Breast epithelium (tissue), 4 donors: Measurements from ENCODE around the gene ZNF609. TPM values are rescaled to one million over a fixed set of nuclear protein-coding genes. Genes with fewer than 3 reads are reported as not detected.
A peak's percentile ranks its signal among the peaks of the same experiment; 100 is the strongest.

Source experiments
- DNase-seq, 2 donors: peaks; one replicate each; pipeline ENCODE4 v3.0.0-alpha.2; 2019; ENCODE audit warnings: low spot score in 2 of 2
- H3K27ac ChIP-seq, 2 donors: fragments of 200-600 bp; sonication (generic) in 1 of 2; one replicate each; pipeline ENCODE4 v1.5.1; 2016 to 2019; ENCODE audit warnings: mild to moderate bottlenecking in 1 of 2
- H3K27me3 ChIP-seq, 2 donors: fragments of 200-600 bp; sonication (generic) in 1 of 2; one replicate each; pipeline versions ENCODE4 v1.5.1 to v1.6.0; 2017 to 2019; ENCODE audit warnings: control low read depth in 1 of 2, mild to moderate bottlenecking in 1 of 2
- H3K36me3 ChIP-seq: fragments of 200-600 bp; one replicate; pipeline ENCODE4 v1.5.1; 2019
- H3K4me1 ChIP-seq, 2 donors: fragments of 200-600 bp; sonication (generic); one replicate each; pipeline ENCODE4 v1.5.1; 2016 to 2019; ENCODE audit warnings: control low read depth in 1 of 2
- H3K4me3 ChIP-seq, 3 donors: fragments of 200-600 bp; sonication (generic); 1 replicate in 2 of 3; 2 replicates in 1 of 3; pipeline ENCODE4 v1.5.1; 2016 to 2019; ENCODE audit warnings: mild to moderate bottlenecking in 3 of 3, moderate library complexity in 2 of 3
- H3K9me3 ChIP-seq, 2 donors: fragments of 200-600 bp; sonication (generic) in 1 of 2; one replicate each; pipeline ENCODE4 v1.5.1; 2016 to 2019; ENCODE audit warnings: control low read depth in 1 of 2
- CTCF ChIP-seq, 3 donors: fragments of 450-650 bp; IDR thresholded peaks; one replicate each; pipeline ENCODE4 v1.5.1; 2016 to 2017; ENCODE audit warnings: antibody characterized with exemption in 3 of 3, mild to moderate bottlenecking in 3 of 3, moderate library complexity in 3 of 3
- POLR2A ChIP-seq: fragments of 450-650 bp; IDR thresholded peaks from one replicate; pipeline ENCODE4 v1.6.1; 2016; ENCODE audit warnings: antibody characterized with exemption, mild to moderate bottlenecking, moderate library complexity
- POLR2AphosphoS5 ChIP-seq, 3 donors: sonication (generic); formaldehyde crosslinking; IDR thresholded peaks; one replicate each; pipeline ENCODE4 v1.6.1; 2017; ENCODE audit warnings: antibody characterized with exemption in 3 of 3
- intact Hi-C: fragments of 100-400 bp; cut with DNase I; formaldehyde crosslinking; loops from one replicate; pipeline ENCODE4 v1.15.1; 2023; ENCODE audit warnings: low total_unique reads
- total RNA-seq, 3 donors: library from RNA; depleted of rRNA; stranded (reverse); fragments of >200 nt; gene quantifications; one replicate each; pipeline ENCODE4 v1.1.0, GENCODE V29; 2016

Gene ZNF609
- total RNA-seq, 3 donors from 2014 or later, result 22.9 to 32.1 (median 29.2) TPM

GRCh38 chr15:64717130-64717529 lies 256.8 kb downstream of the ZNF609 start:
- no peaks in the 10 kb centered on the region for H3K4me1 ChIP-seq
- H3K36me3 ChIP-seq, result no peaks in the 10 kb centered on the region
- DNase-seq, result no peak
- no peaks in the 10 kb centered on the region for H3K27me3 ChIP-seq
- intact Hi-C loops, result no loop called here
- H3K27ac ChIP-seq, result peak overlapping the region in 1 of 2 donors; percentile 90
- no peak for TF ChIP-seq POLR2A
- no peak for TF ChIP-seq POLR2AphosphoS5 (IDR thresholded peaks at IDR 0.05)
- no peak for TF ChIP-seq CTCF (IDR thresholded peaks at IDR 0.05)
- no peaks in the 10 kb centered on the region for H3K9me3 ChIP-seq
- no peak overlapping the region for H3K4me3 ChIP-seq

GRCh38 chr15:64717735-64718495 lies 257.5 kb downstream of the ZNF609 start:
- Histone ChIP-seq H3K36me3 (no peaks in the 10 kb centered on the region), H3K27ac (peak overlapping the region; percentile 45 to 90), H3K4me1 (no peaks in the 10 kb centered on the region), H3K4me3 (peak overlapping the region in 2 of 3 donors; percentile 34 to 58), H3K27me3 (no peaks in the 10 kb centered on the region), H3K9me3 (no peaks in the 10 kb centered on the region)
- DNase-seq, result no peak
- intact Hi-C loops, result no loop called here
- TF ChIP-seq CTCF (IDR thresholded peaks at IDR 0.05), result no peak
- TF ChIP-seq POLR2A, result no peak
- TF ChIP-seq POLR2AphosphoS5 (IDR thresholded peaks at IDR 0.05), result no peak

- Histone ChIP-seq H3K27ac (no peak overlapping the region), H3K4me1 (no peaks in the 10 kb centered on the region), H3K9me3 (no peaks in the 10 kb centered on the region), H3K4me3 (no peak overlapping the region), H3K36me3 (no peaks in the 10 kb centered on the region), H3K27me3 (no peaks in the 10 kb centered on the region)
- TF ChIP-seq POLR2A (no peak), POLR2AphosphoS5 (IDR thresholded peaks at IDR 0.05) (no peak), CTCF (IDR thresholded peaks at IDR 0.05) (no peak)
- no peak for DNase-seq
- intact Hi-C loops, result no loop called here
Measured at GRCh38 chr15:64720188-64720587, 259.8 kb downstream of the ZNF609 start.

GRCh38 chr15:64730151-64730550 lies 269.8 kb downstream of the ZNF609 start:
- intact Hi-C loops, result no loop called here
- H3K9me3 ChIP-seq, result no peaks in the 10 kb centered on the region
- H3K27ac ChIP-seq, result no peak overlapping the region
- H3K27me3 ChIP-seq, result no peaks in the 10 kb centered on the region
- no peak for DNase-seq
- no peak overlapping the region for H3K4me3 ChIP-seq
- TF ChIP-seq CTCF (IDR thresholded peaks at IDR 0.05) (no peak), POLR2A (no peak), POLR2AphosphoS5 (IDR thresholded peaks at IDR 0.05) (no peak)
- H3K36me3 ChIP-seq, result no peaks in the 10 kb centered on the region
- no peaks in the 10 kb centered on the region for H3K4me1 ChIP-seq

GRCh38 chr15:64731012-64731804 lies 270.8 kb downstream of the ZNF609 start:
- DNase-seq, result peak; percentile 83 to 90
- no peaks in the 10 kb centered on the region for H3K36me3 ChIP-seq
- TF ChIP-seq POLR2AphosphoS5 (IDR thresholded peaks at IDR 0.05) (peak in 1 of 3 donors; percentile 23), CTCF (IDR thresholded peaks at IDR 0.05) (peak; percentile 72 to 94 (median 94)), POLR2A (no peak)
- no peaks in the 10 kb centered on the region for H3K9me3 ChIP-seq
- no peaks in the 10 kb centered on the region for H3K27me3 ChIP-seq
- intact Hi-C loops, result no loop called here
- no peak overlapping the region for H3K27ac ChIP-seq
- no peaks in the 10 kb centered on the region for H3K4me1 ChIP-seq
- H3K4me3 ChIP-seq, result no peak overlapping the region
